Body of pancreas (tissue), 4 donors: ENCODE data around the gene LRP1-AS.

Experiments used
- POLR2A ChIP-seq, 3 donors: fragments of 450-650 bp; IDR thresholded peaks; one replicate each; pipeline ENCODE4 v1.6.1; 2016; ENCODE audit warnings: antibody characterized with exemption in 3 of 3, mild to moderate bottlenecking in 2 of 3
- TF ChIP-seq, protein P1 (sequence below), 7 experiments: fragments of 450-650 bp in 4 of 7; fragments of 200-600 bp in 3 of 7; sonication (generic) in 3 of 7; IDR thresholded peaks; one replicate each; pipeline ENCODE4 v1.5.1; 2016 to 2019; ENCODE audit warnings: antibody characterized with exemption in 7 of 7

- no peak for TF ChIP-seq POLR2A (IDR thresholded peaks at IDR 0.05)
- TF ChIP-seq, protein P1, sequence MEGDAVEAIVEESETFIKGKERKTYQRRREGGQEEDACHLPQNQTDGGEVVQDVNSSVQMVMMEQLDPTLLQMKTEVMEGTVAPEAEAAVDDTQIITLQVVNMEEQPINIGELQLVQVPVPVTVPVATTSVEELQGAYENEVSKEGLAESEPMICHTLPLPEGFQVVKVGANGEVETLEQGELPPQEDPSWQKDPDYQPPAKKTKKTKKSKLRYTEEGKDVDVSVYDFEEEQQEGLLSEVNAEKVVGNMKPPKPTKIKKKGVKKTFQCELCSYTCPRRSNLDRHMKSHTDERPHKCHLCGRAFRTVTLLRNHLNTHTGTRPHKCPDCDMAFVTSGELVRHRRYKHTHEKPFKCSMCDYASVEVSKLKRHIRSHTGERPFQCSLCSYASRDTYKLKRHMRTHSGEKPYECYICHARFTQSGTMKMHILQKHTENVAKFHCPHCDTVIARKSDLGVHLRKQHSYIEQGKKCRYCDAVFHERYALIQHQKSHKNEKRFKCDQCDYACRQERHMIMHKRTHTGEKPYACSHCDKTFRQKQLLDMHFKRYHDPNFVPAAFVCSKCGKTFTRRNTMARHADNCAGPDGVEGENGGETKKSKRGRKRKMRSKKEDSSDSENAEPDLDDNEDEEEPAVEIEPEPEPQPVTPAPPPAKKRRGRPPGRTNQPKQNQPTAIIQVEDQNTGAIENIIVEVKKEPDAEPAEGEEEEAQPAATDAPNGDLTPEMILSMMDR (IDR thresholded peaks at IDR 0.05): no peak
Measured at GRCh38 chr12:57106021-57106708, 41.3 kb downstream of the LRP1-AS start.
